HG02981 (cell line): ENCODE data around the gene DTX1.

Source experiments
- ATAC-seq: cut with Tn5 transposase; IDR thresholded peaks from one replicate; pipeline ENCODE4 v1.9.1; 2021; ENCODE audit warnings: mild to moderate bottlenecking, moderate library complexity; ENCODE audit not compliant: unreplicated experiment

DTX1 gene

DNA sequence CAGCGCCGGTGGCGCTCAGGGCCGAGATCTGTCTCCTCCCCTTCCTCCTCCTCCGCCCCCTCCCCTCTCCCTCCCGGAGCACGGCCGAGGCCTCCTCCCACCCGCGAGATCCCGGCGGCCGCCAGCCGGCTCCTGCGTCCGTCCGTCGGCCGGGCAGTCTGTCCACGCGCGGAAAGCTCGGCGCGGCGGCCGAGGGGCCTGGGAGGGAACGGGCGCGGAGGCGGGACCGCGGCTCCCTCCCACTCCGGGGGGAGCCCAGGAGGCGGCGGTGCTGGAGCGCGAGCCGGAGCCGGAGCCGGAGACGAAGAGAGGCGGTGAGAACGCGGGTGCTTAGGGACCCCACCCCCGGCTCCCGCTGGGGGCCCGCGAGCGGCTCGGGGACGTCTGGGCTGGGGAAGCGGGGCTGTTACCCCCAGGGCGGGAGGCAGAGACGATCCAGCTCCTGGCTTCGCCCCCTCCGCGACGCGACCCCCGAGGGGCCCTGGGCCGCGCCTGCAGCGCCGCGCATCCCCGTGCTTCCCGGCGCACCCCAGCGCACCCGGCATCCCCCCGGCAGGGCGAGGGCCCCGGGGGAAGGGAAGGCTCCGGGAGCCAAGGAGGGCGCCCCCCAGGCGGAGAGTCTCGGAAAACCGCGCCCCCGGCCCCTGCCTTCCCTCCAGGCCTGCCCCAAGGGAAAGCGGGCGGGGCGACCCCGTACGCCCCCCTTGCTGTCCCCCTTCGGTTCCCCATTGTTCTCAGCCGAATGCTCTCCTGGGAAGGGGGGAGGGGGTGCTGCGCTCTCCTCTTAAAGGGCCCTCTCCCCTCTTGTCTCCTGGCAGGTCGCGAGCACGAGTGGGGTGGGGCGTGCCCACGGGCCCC is at the start of gene DTX1:
DTX1 (plus strand) TSS at position 100 of the 858 bp plus-strand sequence. CDS start 1,463 bp downstream, outside the sequence.
- ATAC-seq, result no peak

DNA sequence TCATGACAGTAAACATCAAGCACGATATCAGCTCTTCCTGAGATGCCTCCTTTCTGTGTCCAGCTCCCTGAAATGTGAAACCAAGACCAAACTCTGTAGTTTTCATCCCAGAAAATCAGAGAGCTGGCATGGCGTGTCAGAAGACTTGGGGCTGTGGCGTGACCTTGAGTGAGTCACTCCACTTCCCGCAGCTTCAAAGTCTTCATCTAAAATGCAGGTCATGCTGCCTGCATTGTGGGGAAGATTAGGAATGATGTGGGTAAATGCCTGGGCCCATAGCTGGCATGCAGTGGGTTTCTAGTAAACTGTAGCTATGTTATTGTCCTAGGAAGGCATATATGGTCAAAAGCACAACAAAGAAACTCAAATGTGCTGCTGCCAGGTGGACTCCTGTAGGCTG is 49.4 kb upstream of the DTX1 start:
- no peak for ATAC-seq

DNA sequence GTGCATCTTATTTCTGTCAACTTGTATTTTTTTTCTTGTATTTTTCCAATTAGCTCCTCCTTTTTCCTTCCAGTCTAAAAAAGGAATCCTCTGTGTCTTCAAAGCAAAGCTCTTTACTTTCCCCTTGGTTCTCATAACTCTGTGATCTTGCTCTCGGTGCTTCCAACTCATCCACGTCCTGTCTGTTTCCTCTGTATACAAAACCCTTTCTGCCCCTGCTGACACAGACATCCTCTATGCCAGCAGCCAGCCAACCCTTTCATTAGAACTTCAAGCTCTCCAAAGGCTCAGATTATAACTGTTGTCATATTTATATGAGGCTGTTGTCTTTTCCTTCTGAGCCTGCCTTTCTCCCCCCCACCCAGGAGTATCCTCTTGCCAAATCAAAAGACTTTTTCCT is 45.8 kb upstream of the DTX1 start:
- ATAC-seq, result no peak

DNA sequence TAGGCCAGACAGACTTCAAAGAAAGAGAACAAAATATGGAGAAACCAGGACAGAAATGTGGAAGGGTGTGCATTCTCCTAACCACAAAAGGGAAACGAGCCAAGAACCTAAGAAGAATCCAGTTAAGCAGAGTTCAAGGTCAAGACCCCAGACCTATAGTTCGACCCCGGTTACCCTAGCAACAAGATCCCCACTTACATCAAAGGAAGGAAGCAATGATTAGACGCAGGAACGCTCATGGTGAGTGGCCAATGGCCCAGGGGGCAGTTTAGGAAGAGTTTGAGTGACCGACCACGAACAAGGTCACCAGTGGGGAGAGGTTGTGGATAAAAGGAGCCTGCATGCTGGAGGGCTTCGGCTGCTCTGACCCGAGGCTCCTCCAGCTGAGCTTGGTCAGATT is 42.0 kb upstream of the DTX1 start:
- no peak for ATAC-seq

DNA sequence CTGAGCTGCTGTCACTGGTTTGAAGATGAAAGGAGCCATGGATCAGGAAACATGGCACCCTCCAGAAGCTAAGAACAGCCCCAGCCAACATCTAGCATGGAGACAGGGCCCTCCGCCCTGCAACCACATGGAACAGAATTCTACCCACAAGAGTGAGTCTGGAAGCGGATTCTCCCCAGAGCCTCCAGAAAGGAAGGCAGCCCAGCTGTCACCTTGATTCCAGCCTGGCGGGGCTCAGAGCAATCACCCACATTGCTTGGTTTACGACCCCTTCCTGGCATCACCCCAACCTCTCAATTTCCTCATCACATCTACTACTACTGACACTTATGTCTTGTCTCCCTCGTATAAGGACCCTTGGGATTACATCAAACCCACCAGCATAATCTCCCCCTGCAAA is 39.7 kb upstream of the DTX1 start:
- no peak for ATAC-seq

DNA sequence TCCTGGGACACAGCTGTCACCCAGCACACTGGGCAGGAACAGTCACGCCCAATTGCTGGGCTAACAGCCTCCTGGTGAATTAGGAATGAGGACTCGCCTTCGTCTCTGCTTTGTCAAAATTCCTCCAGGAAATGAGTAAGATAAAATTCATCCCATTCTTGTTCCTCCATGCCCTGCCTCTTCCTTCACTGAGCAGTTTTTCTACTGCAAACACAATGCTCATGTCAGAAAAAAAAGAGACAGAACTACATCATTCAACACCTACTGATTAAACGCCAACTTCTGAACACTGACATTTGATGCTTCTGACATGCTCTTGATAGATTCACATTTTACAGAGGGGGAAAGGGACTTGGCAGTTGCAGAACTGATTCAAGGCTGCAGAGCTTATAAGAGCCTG is 37.5 kb upstream of the DTX1 start:
- no peak for ATAC-seq

DNA sequence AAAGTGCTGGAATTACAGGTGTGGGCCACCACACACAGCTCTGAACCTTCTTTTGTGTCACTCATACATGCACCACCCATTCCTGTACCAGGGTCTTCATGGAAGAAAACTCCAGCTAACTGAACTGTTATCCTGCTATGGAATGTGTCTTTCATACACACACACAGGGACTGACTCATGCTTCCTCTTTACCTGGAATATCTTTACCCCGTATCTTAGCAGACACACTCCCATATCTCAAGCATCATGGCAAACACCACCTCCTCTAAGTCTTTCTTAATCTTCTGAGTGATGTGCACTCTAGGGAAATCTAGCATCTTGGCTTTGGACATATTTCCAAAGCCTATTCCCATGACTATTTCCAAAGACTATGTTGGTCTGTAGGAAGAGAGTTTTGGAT is 35.0 kb upstream of the DTX1 start:
- ATAC-seq, result no peak

DNA sequence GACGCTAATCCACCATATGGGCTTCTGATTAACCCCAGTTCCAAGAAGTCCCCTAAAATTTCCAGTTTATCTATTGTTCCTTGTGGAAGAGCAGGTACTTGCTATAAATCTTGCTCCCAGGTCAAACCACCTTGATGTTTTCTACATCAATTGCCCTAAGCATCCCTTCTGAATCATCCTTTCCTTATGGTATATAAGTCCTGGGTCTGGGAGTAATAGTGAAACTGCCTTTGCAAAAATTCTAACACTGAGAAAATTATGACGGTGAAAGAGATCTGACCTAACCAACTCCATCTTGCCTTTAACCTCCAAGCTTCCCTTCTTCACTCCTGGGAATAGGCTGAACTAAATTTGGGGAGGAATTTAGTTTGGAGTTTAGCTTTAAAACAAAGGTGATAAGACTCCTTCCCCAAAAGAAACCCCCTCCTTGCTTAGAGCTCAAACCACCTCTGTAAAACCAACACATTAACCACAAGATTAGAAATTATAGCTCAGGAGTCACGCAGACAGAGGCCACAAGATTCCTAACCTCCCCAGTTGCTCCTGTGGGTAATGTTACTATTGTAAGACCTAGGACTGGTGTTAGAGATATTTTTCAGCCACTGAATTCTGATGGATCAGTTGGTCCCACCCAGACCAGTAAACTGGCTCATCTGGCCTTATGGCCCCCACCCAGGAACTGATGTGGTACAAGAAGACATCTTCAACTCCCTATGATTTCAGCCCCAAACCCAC is 33.8 kb upstream of the DTX1 start:
- no peak for ATAC-seq

DNA sequence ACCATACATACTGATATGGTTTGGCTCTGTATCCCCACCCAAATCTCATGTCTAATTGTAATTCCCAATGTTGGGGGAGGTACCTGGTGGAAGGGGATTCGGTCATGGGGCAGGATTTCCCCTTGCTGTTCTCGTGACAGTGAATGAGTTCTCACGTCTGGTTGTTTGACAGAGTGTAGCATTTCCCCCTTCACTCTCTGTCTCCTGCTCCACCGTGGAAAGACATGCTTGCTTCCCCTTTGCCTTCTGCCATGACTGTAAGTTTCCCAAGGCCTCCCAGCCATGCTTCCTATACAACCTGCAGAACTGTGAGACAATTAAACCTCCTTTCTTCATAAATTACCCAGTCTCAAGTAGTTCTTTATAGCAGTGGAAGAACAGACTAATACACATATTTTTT is 28.8 kb upstream of the DTX1 start:
- no peak for ATAC-seq

DNA sequence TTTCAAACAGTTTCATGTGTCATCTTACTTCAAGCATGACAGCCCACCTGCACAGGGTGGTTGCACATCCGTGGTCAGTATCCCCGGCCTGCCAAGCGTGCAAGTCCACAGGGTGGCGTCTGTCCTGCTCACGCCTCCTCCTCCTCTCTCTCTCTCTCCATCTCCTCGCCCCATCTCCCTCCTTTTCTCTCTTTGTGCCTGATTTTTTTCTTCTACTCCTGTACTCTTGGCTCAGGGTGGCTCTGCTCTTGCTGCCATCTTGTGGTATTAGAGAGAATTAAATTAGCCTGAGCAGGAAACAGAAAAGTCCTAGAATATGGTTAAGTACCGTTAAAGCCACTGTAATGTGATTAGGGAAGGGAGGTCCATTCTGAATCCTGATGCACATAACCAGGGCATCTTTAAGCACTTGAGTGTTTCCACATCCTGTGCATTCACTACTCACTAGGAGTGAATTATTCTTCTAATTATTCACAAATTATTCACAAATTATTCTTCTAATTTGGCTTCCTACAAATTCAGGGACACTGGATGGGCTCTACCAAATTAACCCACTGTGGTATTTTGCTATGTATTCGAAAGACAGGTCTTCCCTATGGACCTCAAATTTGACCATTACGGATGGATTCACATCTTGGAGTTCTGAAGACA is 25.5 kb upstream of the DTX1 start:
- ATAC-seq, result no peak

DNA sequence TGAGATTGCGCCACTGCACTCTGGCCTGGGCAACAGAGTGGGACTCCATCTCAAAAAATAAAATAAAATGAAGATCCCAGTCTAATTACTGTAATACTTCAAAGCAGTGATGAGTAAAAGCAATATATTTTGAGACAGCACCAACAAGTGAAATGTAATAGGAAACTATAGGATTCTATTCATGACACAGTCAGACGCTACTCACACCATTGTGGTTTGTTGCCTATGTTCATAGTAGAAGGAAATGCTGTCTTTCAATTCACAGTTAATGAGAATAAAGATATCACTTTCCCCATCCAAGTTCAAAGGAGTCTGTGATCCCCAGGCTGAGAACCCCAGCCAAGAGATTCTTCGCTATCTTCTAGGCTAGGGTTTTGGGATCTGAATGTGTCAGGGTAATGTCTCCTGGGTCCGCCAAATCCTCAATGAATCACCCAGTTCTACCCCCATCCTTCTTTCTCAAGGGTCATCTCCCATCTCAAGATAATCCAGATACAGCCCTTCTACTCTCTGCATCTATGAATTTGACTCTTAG is 16.6 kb upstream of the DTX1 start:
- ATAC-seq, result no peak

DNA sequence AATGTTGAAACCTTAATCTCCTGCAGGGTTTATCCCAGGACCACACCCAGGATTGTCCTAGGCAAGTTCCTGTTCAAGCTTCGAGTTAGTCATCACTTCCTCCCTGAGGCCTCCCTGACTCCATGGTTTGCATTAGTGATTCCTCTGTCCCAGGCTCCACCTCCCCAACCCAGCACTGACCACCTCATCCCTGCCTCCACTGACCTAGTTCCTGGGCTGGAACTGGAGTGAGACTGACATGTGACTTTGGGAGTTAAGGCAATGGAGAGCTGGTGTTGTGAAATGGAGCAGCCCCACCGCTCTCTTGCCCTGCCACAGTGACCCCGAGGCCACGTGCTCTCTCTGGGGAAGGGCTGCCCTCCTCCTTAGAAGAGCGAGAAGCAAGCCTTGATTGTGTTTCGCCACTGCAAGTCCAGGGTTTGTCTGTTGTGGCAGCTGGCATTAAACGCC is 15.8 kb upstream of the DTX1 start:
- no peak for ATAC-seq

DNA sequence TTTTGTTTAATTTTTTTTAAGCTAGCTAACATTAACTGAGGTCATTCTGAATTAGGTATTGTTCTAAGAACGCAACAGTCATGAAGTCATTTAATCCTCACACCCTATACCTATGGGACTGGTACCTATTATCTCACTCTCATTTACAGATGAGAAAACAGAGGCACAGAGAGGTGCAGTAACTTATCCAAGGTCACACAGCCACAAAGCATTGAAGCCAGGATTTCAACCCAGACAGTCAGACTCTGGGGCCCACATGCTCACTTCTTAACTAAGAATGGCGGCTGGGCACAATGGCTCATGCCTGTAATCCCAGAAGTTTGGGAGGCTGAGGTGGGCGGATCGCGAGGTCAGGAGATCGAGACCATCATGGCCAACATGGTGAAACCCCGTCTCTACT is 15.0 kb upstream of the DTX1 start:
- ATAC-seq, result no peak

DNA sequence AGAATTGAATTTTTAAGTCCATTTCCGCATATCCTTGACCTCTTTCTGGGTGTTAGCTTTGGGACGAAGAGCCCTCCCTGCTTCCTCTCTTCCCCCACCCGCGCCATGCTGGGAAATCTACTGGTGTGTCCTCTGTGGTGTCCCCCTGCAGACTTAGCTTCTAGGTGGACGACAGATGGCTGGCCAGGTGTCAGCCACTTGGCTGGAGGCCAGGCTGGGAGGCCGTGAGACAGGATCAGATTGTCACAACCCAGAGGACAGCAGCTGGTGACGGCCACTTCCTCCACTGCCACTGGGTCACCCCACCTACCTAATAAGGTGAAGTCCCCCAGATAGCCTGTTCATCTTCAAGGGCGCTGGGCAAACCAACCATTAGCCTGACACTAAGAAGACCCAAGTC is 13.3 kb upstream of the DTX1 start:
- ATAC-seq, result no peak

DNA sequence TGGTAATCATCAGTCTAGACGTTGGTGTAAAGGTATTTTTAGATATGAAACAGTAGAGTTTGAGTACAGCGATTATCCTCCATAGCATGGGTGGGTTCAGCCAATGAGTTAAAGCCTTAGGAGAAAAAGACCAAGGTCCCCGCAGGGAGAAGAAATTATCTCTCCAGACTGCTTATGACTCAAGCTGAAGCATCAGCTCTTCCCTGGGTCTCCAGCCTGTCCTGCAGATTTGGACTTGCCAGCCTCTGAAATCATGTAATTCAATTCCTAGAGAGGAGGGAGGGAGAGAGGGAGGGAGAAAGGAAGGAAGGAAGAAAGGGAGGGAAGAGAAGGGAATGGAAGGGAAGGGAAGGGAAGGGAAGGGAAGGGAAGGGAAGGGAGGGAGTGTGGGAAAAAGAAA is 12.0 kb upstream of the DTX1 start:
- no peak for ATAC-seq

DNA sequence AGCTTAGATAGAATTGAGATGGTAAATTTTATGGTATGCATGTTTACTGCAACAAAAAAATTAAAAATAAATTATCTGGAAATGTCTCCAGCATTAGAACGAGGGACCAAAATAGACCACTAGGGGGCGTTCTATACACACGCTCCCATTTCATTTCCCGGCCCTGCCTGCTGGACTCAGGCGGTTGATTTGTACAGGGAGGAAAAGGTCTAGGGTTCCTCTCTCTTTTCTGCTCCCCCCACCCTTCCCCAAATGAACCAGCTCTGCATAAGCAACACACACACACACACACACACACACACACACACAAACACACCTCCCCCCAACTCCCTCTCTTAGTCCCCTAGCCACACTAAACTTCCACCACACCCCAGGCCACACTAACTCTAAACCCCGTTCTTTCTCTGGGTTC is 7.8 kb upstream of the DTX1 start:
- no peak for ATAC-seq

DNA sequence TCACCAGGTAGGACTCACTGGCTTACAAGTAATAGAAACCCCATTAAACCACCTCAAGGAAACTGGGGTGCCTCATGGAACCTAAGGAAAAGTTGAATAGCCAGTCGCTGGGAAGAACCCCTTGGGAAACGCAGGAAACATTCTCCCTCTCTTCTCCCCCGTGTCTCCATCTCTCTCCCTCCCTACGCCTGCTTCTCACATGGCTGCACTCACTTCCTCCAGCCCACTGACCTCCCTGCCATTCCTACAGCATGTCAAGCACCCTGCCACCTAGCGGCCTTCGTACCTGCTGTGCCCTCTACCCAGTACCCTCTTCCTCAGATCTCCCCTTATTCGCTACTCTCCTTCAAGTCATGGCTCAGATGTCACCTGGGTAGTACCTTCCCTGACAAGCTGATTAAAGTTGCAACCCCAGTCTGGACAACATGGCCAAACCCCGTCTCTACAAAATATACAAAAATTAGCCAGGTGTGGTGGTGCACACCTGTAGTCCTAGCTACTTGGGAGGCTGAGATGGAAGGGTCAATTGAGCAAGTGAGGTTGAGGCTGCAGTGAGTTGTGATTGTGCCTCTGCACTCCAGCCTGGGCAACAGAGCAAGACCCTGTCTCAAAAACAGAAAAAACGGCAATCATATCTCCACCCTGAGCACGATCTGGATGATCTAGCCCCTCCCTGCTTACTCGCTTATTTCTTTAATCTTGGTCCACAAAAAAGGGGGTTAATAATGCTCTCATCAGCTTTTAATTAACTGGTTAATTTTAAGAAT is 6.4 kb upstream of the DTX1 start:
- ATAC-seq, result no peak

DNA sequence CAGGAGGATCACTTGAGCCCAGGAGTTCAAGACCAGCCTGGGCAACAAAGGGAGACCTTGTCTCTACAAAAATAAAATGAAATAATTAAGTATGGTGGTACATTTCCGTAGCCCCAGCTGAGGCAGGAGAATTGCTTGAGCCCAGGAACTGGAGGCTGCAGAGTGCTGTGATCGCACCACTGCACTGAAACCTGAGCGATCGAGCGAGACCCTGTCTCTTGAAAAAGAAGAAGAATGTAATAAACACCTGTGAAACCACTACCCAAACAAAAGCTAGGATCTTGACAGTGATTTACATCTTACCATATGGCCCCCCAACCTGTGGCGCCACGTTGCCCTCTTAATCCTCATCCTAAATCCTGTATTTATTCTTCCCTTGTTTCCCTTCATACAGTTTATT is 5.7 kb upstream of the DTX1 start:
- no peak for ATAC-seq

DNA sequence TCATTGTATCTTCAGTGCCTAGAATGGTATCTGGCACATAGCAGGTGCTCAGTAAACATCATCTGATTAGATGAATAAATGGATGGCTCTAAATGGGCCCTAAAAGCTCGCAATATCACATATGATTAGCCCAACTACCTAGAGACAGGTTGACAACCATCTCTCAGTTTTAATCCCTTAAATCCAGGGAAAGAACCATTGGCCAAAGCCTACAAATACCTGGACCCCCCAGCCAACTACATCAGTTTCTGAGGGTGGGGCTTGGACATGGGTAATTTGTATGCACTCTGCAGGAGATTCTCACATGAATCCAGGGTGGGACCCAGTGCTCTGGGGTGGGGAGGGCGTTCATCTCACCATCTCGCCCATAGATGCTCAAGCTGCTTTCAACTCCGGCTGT is 4.8 kb upstream of the DTX1 start:
- no peak for ATAC-seq

DNA sequence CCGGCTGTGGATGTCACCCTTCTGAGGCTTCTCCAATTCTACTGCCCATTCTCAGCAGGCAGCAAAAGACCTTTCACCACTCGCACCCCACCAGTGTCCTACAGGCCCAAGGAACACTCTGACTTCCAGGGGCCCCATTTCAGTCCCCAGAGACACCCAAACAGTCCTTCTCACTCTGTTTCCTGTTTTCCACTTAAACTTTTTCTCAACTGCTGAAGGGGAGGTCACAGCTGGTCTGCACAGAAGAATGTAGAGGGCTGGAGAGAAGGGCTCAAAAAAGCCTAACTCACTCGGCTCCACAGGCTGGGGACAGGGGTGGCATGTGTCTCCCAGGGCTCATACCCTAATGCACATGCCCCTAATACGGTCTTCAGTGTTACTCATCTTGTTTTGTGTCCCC is 4.2 kb upstream of the DTX1 start:
- no peak for ATAC-seq

DNA sequence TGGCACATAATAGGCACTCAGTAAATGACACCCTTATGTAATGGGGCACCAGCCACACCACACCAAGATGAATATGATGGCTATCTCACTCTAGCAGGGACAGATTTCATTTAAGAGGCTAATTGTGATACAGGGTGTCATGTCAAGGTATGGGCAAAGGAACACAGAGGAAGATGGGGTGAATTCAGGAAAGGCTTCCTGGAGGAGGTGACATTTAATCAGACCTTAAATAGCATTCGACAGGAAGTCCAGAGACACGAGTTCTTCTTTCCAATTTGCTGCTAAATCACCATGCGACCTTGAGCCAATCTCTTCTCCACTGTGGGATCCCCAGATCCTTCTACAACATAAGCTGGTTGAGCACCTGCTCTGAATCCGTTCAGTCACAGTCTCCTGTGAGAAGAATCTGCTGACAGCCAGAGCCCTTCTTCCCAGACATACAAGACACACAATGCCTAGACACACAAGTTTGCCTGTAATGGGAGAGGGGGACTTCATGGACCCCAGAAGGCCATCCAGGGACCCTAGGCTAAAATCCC is 1.5 kb upstream of the DTX1 start:
- no peak for ATAC-seq
